Neutrophil (primary cell): ENCODE data around the gene HS3ST6.
"Not testable (repeated sequence)": the region's sequence is repeated elsewhere in the genome, so short reads cannot be mapped to it uniquely, and the experiment has no call there.

Source experiments
- H3K27ac ChIP-seq: fragments of 200-600 bp; sonication (generic); 2 replicates; pipeline ENCODE4 v1.5.1; 2016; ENCODE audit warnings: mild to moderate bottlenecking, moderate library complexity
- H3K27me3 ChIP-seq: fragments of 200-600 bp; sonication (generic); 2 replicates; pipeline ENCODE4 v1.6.0; 2016; ENCODE audit warnings: mild to moderate bottlenecking
- H3K36me3 ChIP-seq: fragments of 200-600 bp; sonication (generic); 2 replicates; pipeline ENCODE4 v1.5.1; 2017
- H3K4me1 ChIP-seq, 2 experiments: fragments of 200-600 bp in 1 of 2; sonication (generic) in 1 of 2; 1 replicate in 1 of 2; 2 replicates in 1 of 2; pipeline versions ENCODE4 v1.5.1 to v1.6.1; 2013 to 2016; ENCODE audit warnings: low read depth in 1 of 2, low read length in 1 of 2, mild to moderate bottlenecking in 1 of 2, moderate library complexity in 1 of 2; ENCODE audit not compliant: control insufficient read depth in 1 of 2, insufficient read depth in 1 of 2
- H3K4me3 ChIP-seq, 2 experiments: fragments of 200-600 bp in 1 of 2; sonication (generic) in 1 of 2; 1 replicate in 1 of 2; 2 replicates in 1 of 2; pipeline ENCODE4 v1.5.1; 2013 to 2016; ENCODE audit warnings: low read depth in 1 of 2, low read length in 1 of 2, mild to moderate bottlenecking in 1 of 2, moderate library complexity in 1 of 2
- H3K9me3 ChIP-seq: fragments of 200-600 bp; sonication (generic); 2 replicates; pipeline ENCODE4 v1.5.1; 2016
- CTCF ChIP-seq: fragments of 200-600 bp; sonication (generic); IDR thresholded peaks from 2 replicates; pipeline ENCODE4 v1.5.1; 2016; ENCODE audit warnings: antibody characterized with exemption

The HS3ST6 gene

DNA sequence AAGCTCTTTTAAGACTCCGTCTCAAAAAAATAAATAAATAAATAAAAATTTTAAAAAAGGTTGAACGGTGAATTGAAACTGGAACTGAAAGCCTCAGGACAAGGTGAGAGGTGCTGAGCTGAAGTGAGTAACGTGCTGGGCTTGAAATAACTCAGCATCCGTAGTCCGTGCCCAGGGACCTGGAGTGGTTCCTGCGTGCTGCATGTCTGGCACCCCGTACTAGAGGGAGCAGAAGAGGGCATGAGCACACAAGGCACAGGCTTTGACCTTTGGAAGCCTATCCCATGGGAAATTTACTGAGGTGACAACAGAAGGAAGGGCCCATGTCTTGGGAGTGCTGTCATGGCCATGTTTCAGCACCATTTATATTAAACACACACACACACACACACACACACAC lies 41.7 kb downstream of the HS3ST6 start:
- H3K9me3 ChIP-seq, result peaks cover 4% of the 10 kb centered on the region
- TF ChIP-seq CTCF, result no peak
- no peak overlapping the region for H3K27ac ChIP-seq
- no peak overlapping the region for H3K4me3 ChIP-seq
- peaks cover 0 to 5% of the 10 kb centered on the region in 2 experiments for H3K4me1 ChIP-seq
- no peaks in the 10 kb centered on the region for H3K36me3 ChIP-seq
- peaks cover 93% of the 10 kb centered on the region for H3K27me3 ChIP-seq

GRCh38 chr16:1876066-1876465 lies 42.1 kb downstream of the HS3ST6 start:
- H3K27me3 ChIP-seq, result peaks cover 90% of the 10 kb centered on the region
- not testable (repeated sequence) for H3K4me1 ChIP-seq, H3K27ac ChIP-seq, H3K9me3 ChIP-seq, H3K4me3 ChIP-seq, H3K36me3 ChIP-seq

DNA sequence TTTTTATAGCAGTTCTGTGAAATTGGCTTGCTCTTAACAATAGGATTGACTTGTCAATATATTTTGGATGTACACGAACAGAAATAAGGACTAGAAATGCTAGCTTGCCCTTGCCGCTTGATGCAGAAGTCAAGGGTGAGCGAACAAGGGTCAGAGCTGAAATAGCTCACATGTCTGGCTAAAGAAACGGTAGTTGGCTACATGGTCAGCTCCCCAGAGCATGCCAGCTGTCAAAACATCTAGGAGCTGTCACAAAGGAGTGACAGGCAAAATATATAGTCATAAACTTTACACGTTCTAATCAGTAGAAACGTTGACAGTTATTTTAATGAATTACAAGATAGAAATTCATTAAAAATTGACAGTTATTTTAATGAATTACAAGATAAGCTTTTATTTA lies 43.4 kb downstream of the HS3ST6 start:
- H3K4me3 ChIP-seq, result no peak overlapping the region
- TF ChIP-seq CTCF, result no peak
- H3K27ac ChIP-seq, result no peak overlapping the region
- no peaks in the 10 kb centered on the region for H3K36me3 ChIP-seq
- H3K4me1 ChIP-seq, result peaks cover 0 to 5% of the 10 kb centered on the region in 2 experiments
- peaks cover 4% of the 10 kb centered on the region for H3K9me3 ChIP-seq
- peaks cover 92% of the 10 kb centered on the region for H3K27me3 ChIP-seq

GRCh38 chr16:1871974-1872635 lies 46.1 kb downstream of the HS3ST6 start, which contains the start of gene MEIOB:
Gene MEIOB (minus strand): TSS chr16:1872164. CDS start chr16:1868175, 3,989 bp downstream.
- no peaks in the 10 kb centered on the region for H3K36me3 ChIP-seq
- H3K9me3 ChIP-seq, result peaks cover 4% of the 10 kb centered on the region
- no peak for TF ChIP-seq CTCF
- H3K4me1 ChIP-seq, result peaks cover 0 to 5% of the 10 kb centered on the region in 2 experiments
- H3K27ac ChIP-seq, result no peak within 1 kb of the TSS
- H3K27me3 ChIP-seq, result peaks cover 78% of the 10 kb centered on the region
- H3K4me3 ChIP-seq, result no peak within 1 kb of the TSS

DNA sequence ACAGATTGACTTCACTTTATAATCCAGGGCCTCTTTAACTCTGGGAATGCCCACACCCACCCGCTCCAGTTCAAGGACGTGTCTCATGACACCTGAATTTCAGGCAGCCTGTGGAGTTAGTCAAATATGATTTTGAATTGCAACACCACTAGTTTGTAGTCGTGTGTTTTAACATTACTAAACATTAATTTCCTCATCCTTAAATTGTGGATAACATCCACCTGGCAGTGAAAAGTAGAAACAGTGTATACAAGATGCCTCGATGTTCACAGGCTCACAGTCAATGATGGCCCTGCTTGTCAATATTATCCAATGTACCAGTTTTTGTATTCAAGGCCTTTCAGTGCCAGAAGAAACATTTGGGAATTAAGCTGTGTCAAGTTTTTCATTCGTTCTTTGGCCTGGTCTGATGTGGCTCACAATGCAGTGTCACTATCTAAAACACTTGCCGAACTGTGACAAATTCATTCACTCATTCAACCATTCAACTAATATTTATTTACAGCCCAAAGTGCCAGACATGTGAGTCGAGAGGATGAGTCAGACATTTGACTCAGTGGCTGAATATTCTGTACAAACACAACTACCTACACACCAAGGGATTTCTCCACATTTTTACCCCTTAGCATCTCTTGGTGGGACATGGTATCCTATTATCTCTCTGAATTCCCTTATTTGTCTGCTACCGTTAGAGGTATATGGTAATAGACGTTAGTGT lies 47.7 kb downstream of the HS3ST6 start:
- Histone ChIP-seq H3K36me3 (no peaks in the 10 kb centered on the region), H3K9me3 (peaks cover 4% of the 10 kb centered on the region), H3K27ac (no peak overlapping the region), H3K27me3 (peaks cover 80% of the 10 kb centered on the region), H3K4me3 (no peak overlapping the region), H3K4me1 (peaks cover 0 to 5% of the 10 kb centered on the region in 2 experiments)
- TF ChIP-seq CTCF, result no peak
